B cell (primary cell): ENCODE data around the gene AKAP9.

Experiments used
- CTCF ChIP-seq: fragments of 200-600 bp; IDR thresholded peaks from one replicate; pipeline ENCODE4 v1.8.0; 2022; ENCODE audit warnings: antibody characterized with exemption, mild to moderate bottlenecking
- EZH2 ChIP-seq: IDR thresholded peaks from 2 replicates; pipeline ENCODE4 v1.6.1; 2012; ENCODE audit warnings: borderline replicate concordance, low read depth, mild to moderate bottlenecking, moderate library complexity, low read length; ENCODE audit not compliant: insufficient read depth, poor library complexity, severe bottlenecking

- TF ChIP-seq CTCF, result no peak
- no peak for TF ChIP-seq EZH2
Measured at GRCh38 chr7:91894781-91895480, 45.7 kb upstream of the AKAP9 start.
